NCI-H1694 treated with DMSO at 0.1 percent for 48 hours (cell line): Measurements from ENCODE around the gene GGT1.
"Not testable (repeated sequence)": the region's sequence is repeated elsewhere in the genome, so short reads cannot be mapped to it uniquely, and the experiment has no call there.

Experiments
- DNase-seq: peaks from one replicate; lab custom pipeline; 2025; lab: John Stamatoyannopoulos, UW

GGT1 gene

DNA sequence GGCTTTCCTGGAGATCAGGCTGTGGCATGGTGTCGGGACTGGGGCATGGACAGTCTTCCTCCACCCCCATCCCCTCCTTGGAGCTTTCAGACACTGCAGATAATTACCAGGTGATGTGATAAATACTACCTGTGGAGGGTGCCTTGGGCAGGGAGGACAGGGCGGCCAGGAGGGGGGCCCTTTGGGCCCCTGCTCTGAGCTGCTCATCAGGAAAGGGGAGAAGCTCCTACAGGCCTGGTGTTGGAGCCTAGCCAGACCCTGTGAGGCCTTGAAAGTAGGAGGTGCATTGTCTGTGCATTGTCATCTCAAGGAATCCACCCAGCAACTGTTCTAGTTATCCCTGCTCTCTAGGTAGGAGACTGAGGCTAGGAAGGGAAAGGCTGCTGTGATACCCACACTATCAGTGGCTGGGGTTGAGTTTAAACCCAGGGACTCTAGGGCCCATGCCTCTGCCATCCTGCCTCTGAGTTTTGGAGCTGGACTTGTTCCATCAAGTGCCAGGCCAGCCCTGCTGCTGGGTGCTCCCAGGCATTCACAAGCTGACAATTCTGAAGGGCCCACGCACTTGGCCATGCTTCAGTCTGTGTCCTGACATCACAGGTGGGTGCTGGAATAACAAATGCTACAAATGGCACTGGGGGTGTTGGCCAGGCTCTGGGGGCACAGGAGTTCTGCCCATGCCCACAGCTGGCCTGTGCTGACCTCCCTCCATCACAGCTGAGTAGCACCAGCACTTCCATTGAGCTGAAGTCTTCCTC, 2.9 kb upstream of the GGT1 start:
- DNase-seq: not testable (repeated sequence)

DNA sequence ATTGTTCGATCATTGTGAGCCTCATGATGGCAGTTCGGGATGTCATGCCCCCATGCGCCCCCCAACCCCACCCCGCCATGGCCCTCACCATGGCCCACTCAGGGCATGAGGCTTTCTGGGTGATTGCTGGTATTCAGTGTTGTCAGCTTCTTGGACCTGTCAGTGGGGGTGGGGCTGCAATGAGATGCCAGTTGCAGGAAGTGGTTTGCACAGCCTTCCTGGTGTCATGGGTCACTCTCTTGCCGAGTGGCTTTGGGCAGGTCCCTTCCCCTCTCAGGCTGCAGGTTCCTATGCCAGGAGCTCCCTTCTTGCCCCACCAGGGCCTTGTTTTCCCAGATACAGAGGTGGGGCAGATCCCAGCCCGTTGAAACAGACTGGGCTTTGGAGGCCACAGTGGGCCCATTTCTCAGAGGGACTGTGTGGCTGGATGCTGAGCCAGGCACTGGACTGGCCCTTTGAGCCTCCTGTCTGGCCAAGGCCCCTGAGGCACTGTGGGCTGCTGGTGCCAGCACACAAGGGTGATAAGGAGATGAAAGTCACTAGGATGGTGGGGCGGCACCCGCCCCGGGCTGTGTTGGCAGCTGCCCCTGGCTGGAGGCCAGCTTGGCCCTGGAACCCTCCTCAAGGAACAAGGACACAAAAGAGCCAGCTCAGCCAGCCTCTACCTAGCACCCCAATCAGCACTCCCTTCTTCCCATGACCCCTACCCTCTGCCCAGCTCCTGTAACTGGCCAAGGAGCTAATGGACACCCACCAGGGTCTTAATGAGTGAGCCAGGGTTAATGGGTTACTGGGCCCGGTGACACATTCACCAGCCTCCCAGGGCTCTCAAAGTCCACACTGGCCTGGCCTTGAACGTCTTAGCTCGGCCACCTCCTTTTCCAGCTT, 1.5 kb upstream of the GGT1 start:
- no peak for DNase-seq

DNA sequence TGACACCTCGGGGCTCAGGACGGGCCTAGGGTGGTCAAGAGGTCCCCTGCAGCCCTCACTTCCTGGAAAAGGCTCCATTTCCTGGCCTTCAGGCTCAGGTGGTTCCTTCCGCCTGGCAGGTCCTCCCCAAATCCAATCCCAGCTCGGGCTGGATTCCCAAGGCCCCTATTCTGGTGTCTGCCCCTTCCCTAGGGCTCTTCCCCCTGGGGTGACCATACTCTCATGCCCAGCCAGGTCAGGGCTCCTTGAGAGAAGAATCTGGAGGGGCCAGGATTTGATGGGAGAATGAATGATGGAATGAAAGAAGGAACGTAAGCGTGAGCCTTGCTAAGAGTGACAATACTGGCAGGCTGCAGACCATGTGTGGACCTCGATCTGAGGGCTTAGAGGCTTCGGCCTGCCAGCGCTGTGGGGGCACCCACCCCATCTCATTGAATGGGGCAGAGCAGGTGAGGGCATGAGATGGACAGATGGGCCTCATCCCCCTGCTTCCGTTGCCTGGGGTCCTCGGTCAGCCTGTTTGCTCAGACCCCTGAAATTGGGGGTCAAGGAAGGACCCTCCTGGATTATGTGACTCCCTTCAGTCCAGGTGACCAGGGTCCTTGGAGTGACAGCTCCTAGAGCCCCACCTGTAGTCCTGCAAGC, 766 bp upstream of the GGT1 start:
- not testable (repeated sequence) for DNase-seq

DNA sequence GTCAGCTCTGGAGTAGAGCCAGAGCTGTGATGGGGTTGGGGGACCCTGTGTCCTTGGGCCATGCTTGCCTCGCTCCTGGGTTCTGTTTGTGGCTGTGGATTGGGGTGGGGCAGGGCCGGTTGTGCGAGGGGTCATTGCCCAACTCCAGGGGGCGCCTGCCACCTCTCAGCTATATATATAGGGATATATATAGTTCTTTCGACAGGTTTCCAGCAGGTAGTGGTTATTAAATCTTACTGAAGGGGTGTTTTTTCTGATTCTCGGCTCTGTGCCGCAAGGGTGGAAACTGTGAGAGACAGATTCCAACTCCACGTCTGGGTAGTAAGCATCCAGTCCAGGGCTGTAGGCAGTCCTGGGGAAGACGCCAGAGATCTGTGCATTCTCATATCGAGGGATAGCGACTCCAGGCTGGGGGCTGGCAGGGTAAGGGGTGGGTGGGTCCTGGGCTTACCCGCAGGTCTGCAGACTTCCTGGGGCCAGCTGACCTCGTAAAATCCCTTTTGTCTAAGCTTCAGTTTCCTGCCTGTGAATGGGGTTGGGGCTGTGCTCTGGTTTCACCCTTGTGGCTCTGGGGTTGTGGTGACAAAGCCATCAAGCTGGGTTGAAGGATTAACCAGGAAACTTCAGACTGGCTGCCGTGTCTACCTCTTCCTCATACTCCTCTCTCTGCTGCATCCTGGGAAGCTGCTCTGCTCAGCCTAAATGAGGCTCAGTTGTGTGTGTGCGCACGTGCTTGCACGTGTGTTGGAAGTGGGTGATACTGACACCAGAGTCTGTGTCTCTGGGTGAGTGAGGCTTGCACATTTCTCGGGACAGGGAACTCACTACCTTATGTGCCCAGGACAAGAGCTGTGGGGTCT, 1.0 kb downstream of the GGT1 start:
- not testable (repeated sequence) for DNase-seq

DNA sequence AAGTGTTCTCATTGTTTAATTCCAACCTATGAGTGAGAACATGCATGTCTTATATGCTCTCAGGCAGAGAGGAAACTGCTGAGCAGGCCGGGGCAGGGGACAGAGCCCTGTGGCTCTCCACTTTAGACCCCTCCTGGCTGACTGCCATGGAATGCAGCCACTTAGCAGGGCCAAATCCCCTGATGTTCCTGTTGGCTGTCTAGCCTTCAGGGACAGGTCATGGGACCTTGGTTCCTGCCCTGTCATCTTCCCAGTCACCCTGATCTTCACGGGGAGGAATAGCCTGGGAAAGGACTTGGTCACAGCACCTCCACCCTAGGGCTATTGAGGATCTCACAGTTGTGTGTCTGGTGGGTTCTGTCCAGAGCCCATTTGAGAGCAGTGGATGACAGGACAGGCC, 3.3 kb downstream of the GGT1 start:
- not testable (repeated sequence) for DNase-seq

DNA sequence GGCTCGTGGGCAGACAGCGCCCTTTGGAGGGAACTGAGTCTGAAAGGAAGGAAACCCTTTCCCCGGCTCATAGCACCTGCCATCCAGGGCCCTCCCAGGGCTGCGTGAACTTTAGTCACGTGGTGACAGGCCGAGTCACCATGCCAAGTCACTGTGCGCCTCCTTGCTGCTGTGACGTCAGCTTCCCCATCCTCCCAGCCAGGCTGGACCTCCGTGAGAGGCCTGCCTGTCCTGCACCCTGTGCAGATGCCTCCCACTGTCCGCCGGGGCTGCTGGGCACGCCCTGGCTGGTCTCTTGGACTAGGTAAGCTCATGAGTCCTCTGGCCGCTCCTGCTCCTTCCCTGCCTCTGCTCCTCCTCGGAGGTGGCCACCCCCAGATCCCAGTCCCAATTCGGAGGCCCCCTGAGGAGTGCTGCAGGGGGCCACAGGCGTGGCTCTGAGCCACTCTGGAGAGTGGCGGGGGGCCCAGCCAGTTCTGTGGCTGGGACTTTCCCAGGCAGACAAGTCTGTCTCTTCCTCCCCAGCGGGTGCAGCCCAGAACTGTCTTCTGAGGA, 4.5 kb downstream of the GGT1 start:
- not testable (repeated sequence) for DNase-seq

DNA sequence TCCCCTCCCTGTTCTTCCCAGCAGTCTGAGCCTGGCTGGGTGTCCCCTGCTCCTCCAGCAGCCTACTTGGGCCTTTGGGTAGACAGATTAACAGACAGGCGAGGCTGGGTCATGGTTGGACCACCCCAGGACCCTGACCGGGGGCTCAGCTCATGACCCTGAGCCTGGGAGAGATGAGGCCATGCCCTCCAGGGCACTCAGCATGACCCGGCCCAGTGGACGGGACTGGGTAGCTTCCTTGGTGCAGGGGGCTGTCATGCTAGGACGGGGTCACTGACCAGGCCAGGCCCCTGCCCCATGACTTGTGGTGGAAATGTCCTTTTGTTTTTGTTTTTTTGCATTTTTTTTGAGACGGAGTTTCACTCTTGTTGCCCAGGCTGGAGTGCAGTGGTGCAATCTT, 5.3 kb downstream of the GGT1 start:
- not testable (repeated sequence) for DNase-seq

DNA sequence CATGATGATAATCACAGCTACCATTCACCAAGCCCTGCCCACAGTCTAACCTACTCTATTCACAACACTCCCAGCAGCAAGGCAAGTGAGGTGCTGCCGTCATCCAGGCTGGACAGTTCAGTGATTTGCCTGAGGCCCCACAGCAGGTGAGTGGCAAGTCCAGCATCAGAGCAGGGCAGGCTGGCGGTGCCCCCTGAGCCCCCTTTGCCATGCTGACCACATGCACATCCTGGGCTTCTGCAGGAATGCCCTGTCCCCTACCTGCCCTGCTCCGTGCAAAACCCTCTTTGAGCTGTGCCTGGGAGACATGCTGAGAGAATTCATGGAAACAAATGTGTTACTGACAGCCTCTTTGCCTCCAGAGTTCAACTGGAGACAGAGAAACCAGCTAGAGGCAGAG, 6.9 kb downstream of the GGT1 start:
- not testable (repeated sequence) for DNase-seq

DNA sequence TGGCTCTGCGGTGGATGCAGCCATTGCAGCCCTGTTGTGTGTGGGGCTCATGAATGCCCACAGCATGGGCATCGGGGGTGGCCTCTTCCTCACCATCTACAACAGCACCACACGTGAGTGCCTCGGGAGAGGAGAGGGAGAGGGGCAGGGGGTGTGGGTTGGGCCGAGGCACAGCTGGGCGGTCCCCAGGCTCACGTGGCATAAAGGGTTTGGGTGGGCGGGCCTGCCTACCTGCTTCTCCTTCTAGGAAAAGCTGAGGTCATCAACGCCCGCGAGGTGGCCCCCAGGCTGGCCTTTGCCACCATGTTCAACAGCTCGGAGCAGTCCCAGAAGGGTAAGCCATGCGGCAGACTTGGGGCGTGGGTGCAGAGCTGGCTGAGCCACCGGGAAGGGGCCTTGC, 11.8 kb downstream of the GGT1 start:
- not testable (repeated sequence) for DNase-seq

DNA sequence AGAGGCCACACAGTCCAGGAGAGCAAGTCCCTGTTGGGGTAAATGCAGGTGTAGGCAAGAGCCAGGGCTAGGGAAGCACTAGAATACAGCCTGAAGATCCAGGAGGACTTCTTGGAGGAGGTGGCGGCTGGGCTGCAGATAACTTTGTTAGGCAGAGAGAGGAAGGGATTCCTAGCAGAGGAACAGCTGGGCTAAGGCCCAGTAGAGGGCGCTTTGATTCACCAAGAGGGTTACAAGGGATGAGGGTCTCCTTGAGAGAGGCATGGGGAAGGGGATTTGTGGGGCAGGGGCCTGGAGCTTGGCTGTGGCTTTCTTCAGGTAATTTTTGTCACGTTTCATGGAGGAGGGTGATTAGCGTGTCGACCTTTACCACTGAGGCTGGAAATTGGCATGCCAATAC, 18.3 kb downstream of the GGT1 start:
- DNase-seq: not testable (repeated sequence)

DNA sequence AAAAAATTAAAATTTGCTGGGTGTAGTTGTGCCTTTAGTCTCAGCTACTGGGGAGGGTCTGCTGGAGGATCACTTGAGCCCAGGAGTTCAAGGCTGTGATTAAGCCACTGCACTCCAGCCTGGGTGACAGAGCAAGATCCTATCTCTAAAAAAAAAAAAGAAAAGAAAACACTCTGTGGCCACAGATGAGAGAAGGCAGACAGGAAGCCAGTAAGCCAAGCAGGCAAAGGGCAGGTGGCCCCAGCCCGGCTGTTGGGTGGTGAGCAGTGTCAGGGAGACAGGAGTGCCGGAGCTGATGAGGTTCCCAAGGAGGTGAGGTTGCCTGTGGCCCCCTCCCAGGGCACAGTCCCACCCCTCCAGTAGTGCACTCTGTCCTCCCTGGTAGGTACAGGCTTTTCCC, 19.6 kb downstream of the GGT1 start:
- not testable (repeated sequence) for DNase-seq

DNA sequence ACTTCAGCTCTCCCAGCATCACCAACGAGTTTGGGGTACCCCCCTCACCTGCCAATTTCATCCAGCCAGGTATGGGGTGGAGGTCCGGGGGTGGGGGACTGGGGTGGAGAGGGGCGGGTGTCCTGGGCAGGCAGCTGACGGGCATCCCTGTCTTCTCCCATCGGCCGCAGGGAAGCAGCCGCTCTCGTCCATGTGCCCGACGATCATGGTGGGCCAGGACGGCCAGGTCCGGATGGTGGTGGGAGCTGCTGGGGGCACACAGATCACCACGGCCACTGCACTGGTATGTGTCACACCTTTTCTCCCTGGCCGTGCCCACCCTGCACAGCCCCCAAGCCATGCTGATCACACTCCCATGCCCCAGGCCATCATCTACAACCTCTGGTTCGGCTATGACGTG, 24.9 kb downstream of the GGT1 start:
- DNase-seq: not testable (repeated sequence)

DNA sequence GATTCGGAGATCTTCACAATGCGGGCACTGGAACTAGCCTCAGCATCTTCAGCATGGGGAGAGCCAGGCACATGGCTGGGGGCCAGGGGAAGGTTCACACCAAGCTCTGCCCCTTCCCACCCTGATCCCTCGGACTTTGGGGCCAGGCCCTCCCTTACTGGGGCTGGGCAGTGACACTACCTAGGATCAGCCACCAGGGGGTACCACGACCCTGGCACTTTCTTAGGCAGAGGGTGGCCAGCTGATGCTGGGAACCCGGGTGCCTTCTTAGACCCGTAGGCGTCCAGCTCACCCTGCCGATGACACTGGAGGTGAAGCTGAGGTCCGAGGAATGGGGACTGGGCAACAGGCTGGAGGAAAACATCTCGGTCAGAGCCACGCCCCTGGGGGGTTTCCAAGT, 26.1 kb downstream of the GGT1 start:
- DNase-seq: not testable (repeated sequence)

DNA sequence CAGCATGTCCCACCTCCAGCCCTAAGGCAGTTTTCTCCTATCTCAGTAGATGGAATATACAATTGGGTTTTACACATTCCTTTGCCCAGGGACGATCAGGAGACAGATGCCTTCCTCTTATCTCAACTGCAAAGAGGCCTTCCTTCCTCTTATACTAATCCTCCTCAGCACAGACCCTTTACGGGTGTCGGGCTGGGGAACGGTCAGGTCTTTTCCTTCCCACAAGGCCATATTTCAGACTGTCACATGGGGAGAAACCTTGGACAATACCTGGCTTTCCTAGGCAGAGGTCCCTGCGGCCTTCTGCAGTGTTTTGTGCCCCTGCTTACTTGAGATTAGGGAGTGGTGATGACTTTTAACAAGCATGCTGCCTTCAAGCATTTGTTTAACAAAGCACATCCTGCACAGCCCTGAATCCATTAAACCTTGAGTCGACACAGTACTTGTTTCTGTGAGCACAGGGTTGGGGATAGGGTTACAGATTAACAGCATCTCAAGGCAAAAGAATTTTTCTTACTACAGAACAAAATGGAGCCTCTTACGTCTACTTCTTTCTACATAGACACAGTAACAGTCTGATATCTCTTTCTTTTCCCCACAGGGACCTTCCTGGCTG, 27.9 kb downstream of the GGT1 start:
- not testable (repeated sequence) for DNase-seq

DNA sequence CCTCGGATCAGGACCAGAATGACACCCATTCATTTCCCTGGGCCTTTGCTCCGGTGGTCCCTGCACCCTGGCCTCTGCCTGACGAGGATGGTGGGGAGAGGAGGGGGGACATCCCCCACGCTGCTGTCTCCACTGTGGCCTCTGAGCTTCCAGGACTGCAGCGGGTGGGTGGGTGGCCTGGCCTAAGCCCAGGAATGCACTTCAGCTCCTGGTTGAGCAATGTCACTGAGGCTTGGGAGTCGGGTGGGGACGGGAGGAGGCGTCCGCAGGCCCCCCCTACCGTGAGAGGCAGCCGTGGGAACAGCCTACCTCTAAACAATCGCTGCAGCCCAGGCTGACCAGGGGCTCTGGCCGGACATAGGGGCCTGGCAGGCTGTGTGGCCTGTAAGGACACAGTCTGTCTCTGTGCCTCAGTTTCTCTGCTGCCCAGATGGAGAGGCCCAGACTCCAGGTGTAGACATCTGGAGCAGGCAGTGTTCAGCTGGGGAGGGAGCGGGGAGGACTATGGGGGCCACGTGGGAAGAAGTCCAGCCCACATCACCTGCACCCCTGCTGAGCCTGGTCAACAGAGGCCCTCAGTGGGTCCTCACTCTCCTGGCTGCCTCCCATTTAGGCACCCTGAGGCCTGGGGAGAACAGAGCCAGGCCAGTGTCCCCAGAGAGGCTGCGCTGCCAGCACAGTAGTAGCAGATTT, 28.6 kb downstream of the GGT1 start:
- DNase-seq: not testable (repeated sequence)

DNA sequence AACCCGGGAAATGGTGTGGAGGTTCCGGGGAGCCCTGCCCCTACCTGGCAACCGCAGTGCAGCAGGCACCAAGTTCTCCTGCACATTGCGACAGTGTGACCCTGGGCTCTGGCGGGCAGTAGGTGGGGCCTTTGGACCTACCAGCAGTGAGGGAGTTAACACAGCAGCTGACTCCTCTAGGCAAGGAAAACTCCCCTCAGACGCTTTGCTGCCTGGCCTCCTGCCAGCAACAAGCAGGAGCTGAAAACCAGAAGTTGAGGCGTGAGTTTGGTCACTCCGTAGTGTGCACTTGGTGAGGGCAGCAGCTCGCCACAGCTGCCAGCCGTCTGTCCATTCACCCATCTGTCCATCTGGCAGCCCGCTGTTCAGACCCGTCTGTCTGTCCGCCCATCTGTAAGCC, 29.6 kb downstream of the GGT1 start:
- DNase-seq: not testable (repeated sequence)

DNA sequence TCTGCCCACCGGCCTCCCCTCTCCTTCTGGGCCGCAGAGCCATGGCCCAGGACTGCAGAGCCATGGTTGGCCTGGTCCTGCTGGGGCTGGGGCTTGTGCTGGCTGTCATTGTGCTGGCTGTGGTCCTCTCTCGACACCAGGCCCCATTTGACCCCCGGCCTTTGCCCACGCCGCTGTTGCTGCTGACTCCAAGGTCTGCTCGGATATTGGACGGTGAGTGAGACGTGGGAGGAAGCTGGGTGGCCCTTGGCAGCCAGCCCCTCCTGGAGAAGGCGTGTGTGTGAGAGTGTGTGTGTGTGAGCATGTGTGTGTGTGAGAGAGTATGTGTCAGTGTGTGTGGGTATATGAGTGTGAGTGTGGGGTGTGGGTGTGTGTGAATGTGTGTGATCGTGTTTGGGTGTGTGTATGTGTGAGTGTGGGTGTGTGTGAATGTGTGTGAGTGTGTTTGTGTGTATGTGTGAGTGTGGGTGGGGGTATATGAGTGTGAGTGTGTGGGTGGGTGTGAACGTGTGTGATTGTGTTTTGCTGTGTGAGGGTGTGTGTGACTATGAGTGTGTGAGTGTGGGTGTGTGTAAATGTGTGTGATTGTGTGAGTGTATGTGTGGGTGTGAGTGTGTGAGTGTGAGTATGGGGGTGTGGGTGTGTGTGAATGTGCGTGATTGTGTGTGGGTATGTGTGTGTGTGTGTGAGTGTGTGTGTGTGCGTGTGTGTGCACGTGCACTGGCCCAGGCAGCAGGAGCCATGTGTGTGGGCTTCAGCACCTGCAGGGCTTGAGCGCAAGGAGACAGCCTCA, 30.4 kb downstream of the GGT1 start:
- DNase-seq: not testable (repeated sequence)

DNA sequence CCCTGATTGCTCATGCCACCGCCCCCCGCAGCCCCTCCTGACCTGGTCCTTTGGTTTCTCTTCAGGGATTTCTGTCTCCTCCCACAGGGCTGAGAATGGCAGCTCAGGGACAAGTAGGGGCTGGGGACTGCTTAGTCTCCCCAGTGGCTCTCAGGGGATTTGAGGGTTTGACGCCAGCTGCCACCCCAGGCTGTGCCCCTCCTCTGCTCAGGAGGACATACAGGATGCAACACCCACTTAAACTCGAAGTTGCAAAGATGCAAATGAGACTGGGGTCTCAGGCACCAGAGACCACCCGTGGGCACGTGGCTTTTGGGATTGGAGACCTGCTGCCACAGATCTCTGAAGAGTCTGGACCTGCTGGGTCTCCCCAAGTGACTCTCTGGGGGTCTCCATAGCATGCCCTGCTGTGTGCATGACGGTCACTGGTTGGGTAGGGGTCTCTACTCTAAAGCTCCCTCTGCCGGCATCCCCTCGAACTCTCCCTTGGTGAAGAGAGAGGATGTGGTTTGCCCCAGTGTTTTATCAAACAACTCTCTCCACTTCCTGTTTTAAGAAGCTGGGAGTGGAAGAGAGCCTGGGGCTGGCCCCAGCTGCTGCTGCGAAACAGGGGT, 31.9 kb downstream of the GGT1 start:
- not testable (repeated sequence) for DNase-seq

DNA sequence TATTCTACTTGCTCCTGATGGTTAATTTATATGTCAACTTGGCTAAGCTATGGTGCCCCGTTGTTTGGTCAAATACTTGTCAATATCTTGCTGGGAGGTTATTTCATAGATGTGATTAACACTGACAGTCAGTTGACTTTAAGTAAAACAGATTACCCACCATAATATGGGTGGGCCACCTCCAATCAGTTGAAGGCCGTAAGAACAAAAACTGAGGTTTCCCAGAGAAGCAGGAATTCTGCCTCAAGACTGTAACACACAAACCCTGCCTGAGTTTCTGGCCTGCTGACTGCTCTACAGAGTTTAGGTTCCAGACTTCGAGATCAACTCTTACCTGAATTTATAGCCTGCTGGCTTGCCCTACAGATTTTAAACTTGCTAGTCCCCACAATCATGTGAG, 33.5 kb downstream of the GGT1 start:
- DNase-seq: not testable (repeated sequence)
